ENCODE results near the gene TLK1.

DNA sequence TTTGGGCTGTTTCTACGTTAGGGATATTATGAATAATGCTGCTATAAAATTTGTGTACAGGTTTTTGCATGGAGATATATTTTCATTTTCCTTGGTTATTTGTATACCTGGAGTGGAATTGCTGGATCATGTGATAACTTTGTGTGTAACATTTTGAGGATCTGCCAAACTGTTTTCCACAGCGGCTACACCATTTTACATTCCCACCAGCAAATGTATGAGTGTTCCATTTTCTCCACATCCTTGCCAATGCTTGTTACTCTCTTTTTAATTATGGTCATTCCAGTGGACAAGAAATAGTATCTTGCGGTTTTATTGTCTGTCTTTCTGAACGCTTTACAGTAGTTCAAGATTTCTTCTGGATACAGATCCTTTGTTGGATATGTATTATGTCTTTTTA is 218.1 kb downstream of the TLK1 start:
- TF ChIP-seq CTCF (conservative IDR thresholded peaks at IDR 0.05; ENCODE audit: low read length): no peak
- TF ChIP-seq EZH2phosphoT487 (IDR thresholded peaks at IDR 0.05; ENCODE audit: borderline replicate concordance, low read depth, low read length): no peak
